Stimulated activated CD4-positive, alpha-beta T cell treated with anti-CD3 and anti-CD28 coated beads, Interleukin-1b, Interleukin-23, amount 100 ng/mL, for 1 hour (primary cell): Measurements from ENCODE around the gene SLC7A6OS.

Experiments
- DNase-seq, 2 donors: peaks; one replicate each; pipeline ENCODE4 v3.0.0-alpha.2; 2020; ENCODE audit warnings: low read depth in 2 of 2

Gene SLC7A6OS

GRCh38 chr16:68310774-68311511, at the start of gene SLC7A6OS, which contains the start of gene PRMT7:
TSS of gene SLC7A6OS (minus strand) at chr16:68310946. CDS start at chr16:68310926, 20 bp downstream.
TSS of gene PRMT7 (plus strand) at chr16:68311019. CDS start at chr16:68315980, 4,961 bp downstream.
- DNase-seq, result peak; percentile 75 to 79

- no peak for DNase-seq
Measured at GRCh38 chr16:68359398-68360191, 48.8 kb upstream of the SLC7A6OS start.

- no peak for DNase-seq
Measured at GRCh38 chr16:68358951-68359350, 48.2 kb upstream of the SLC7A6OS start.

- DNase-seq, result no peak
Measured at GRCh38 chr16:68357923-68358322, 47.2 kb upstream of the SLC7A6OS start.

- DNase-seq, result no peak
Measured at GRCh38 chr16:68357521-68357922, 46.8 kb upstream of the SLC7A6OS start.

- DNase-seq, result no peak
Measured at GRCh38 chr16:68356919-68357286, 46.2 kb upstream of the SLC7A6OS start.

- DNase-seq, result no peak
Measured at GRCh38 chr16:68356249-68356918, 45.6 kb upstream of the SLC7A6OS start.

- DNase-seq, result no peak
Measured at GRCh38 chr16:68355447-68356248, 44.9 kb upstream of the SLC7A6OS start.

GRCh38 chr16:68354816-68355215, 44.1 kb upstream of the SLC7A6OS start:
- DNase-seq, result no peak

GRCh38 chr16:68353366-68353765, 42.6 kb upstream of the SLC7A6OS start:
- no peak for DNase-seq

GRCh38 chr16:68351991-68352431, 41.3 kb upstream of the SLC7A6OS start:
- no peak for DNase-seq

GRCh38 chr16:68351463-68351862, 40.7 kb upstream of the SLC7A6OS start:
- no peak for DNase-seq

- no peak for DNase-seq
Measured at GRCh38 chr16:68350813-68351350, 40.1 kb upstream of the SLC7A6OS start.

- DNase-seq, result no peak
Measured at GRCh38 chr16:68349838-68350410, 39.2 kb upstream of the SLC7A6OS start.

GRCh38 chr16:68348639-68349445, 38.1 kb upstream of the SLC7A6OS start:
- no peak for DNase-seq

GRCh38 chr16:68347605-68348004, 36.9 kb upstream of the SLC7A6OS start:
- no peak for DNase-seq

- no peak for DNase-seq
Measured at GRCh38 chr16:68346892-68347480, 36.2 kb upstream of the SLC7A6OS start.

GRCh38 chr16:68345958-68346635, 35.4 kb upstream of the SLC7A6OS start:
- no peak for DNase-seq

- DNase-seq, result no peak
Measured at GRCh38 chr16:68345351-68345810, 34.6 kb upstream of the SLC7A6OS start.
